GM19351 (cell line): ENCODE measurements around the gene ACACA.

Experiments used
- ATAC-seq: cut with Tn5 transposase; IDR thresholded peaks from one replicate; pipeline ENCODE4 v1.9.1; 2021; ENCODE audit warnings: mild to moderate bottlenecking, moderate library complexity; ENCODE audit not compliant: unreplicated experiment

Gene ACACA

GRCh38 chr17:37109731-37110710 is 296.6 kb downstream of the ACACA start:
- no peak for ATAC-seq

- no peak for ATAC-seq
Observed at GRCh38 chr17:37109106-37109505, 297.5 kb downstream of the ACACA start.

- ATAC-seq, result no peak
Observed at GRCh38 chr17:37107406-37108083, 299.1 kb downstream of the ACACA start.

GRCh38 chr17:37106049-37106448 is 300.6 kb downstream of the ACACA start:
- no peak for ATAC-seq

GRCh38 chr17:37103231-37103630 is 303.4 kb downstream of the ACACA start:
- no peak for ATAC-seq

- ATAC-seq, result no peak
Observed at GRCh38 chr17:37101306-37101705, 305.3 kb downstream of the ACACA start.

- ATAC-seq, result no peak
Observed at GRCh38 chr17:37100231-37100630, 306.4 kb downstream of the ACACA start.

GRCh38 chr17:37098910-37099664 is 307.5 kb downstream of the ACACA start:
- no peak for ATAC-seq

- no peak for ATAC-seq
Observed at GRCh38 chr17:37098152-37098551, 308.5 kb downstream of the ACACA start.

GRCh38 chr17:37097154-37097553 is 309.5 kb downstream of the ACACA start:
- ATAC-seq, result no peak

- no peak for ATAC-seq
Observed at GRCh38 chr17:37096071-37096470, 310.6 kb downstream of the ACACA start.

GRCh38 chr17:37094391-37094790 is 312.2 kb downstream of the ACACA start:
- ATAC-seq, result no peak

GRCh38 chr17:37092701-37093100 is 313.9 kb downstream of the ACACA start:
- ATAC-seq, result no peak

GRCh38 chr17:37092071-37092470 is 314.6 kb downstream of the ACACA start:
- no peak for ATAC-seq

- ATAC-seq, result no peak
Observed at GRCh38 chr17:37090941-37091340, 315.7 kb downstream of the ACACA start.

- ATAC-seq, result no peak
Observed at GRCh38 chr17:37089956-37090355, 316.7 kb downstream of the ACACA start.

- ATAC-seq, result no peak
Observed at GRCh38 chr17:37088913-37089312, 317.7 kb downstream of the ACACA start.

- no peak for ATAC-seq
Observed at GRCh38 chr17:37088459-37088858, 318.2 kb downstream of the ACACA start.

GRCh38 chr17:37087683-37088082 is 319.0 kb downstream of the ACACA start:
- ATAC-seq, result no peak

GRCh38 chr17:37086948-37087347 is 319.7 kb downstream of the ACACA start:
- ATAC-seq, result no peak

- ATAC-seq, result no peak
Observed at GRCh38 chr17:37086334-37086733, 320.3 kb downstream of the ACACA start.
